Raji (cell line): ENCODE measurements around the gene SETBP1.

Experiments
- POLR2A ChIP-seq: IDR thresholded peaks from 2 replicates; pipeline ENCODE4 v1.6.1; 2011; ENCODE audit warnings: low read depth, low read length, control low read depth; ENCODE audit not compliant: insufficient read depth

SETBP1 gene

DNA sequence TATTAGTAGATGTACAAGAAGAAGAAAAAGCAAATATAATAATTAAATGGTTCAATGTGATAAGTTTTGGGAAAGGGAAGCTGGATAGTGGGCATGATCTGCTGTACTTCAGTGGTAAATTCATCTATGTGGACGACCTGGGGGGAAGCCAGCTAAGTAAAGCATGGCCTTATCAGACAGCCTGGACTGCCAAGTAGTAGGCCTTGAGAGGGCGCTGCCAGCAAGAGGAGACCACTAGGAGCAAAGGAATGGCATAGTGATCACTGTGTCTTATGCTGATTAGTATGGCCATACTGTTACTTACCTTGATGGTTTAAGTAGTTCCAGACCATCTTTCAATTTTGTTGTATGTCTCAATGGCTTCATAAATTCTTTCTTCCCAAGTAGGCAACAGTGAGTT lies 287.6 kb downstream of the SETBP1 start:
- TF ChIP-seq POLR2A = no peak

DNA sequence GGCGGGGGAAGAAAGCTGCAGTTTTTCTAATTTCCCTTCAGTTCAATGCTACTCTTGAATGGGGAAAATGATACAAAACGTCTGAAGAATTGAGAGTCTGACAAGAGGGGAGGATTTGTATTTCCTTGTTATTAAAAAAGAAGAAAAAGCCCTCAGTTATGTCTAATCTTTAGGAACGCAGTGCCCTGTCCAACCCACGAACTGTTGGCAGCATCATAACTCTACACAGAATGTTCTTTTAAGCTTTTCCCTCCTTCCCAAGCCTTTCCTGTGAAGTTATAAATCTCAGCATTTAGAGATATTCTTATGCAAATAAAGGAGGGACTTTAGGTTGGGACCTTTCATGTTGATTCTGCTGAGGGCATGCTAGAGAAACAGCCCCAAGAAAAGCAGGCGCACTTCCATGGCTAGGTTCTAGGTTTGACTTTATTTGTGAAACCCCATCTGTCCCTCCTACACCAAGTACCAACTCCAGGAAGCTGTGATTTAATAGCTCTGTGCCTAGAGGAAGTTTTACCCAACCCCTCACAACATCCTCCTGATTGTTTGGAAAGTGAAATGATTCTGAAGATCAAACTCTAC lies 288.6 kb downstream of the SETBP1 start:
- TF ChIP-seq POLR2A = no peak

DNA sequence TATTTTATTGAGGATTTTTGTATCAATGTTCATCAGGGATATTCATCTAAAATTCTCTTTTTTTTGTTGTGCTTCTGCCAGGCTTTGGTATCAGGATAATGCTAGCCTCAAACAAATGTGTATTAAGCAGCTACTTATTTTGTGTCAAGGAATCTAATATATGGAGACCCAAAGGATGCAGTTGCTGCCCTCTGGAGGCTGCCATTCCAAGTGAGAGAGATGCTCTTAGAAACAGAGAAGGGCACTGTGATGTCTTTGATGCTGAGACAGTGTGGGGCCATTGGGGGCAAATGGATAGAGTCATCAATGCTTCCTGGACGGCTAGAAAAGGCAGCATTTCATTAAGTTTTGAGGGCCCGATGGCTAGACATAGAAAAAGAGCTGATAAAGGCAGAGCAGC lies 292.6 kb downstream of the SETBP1 start:
- TF ChIP-seq POLR2A = no peak

DNA sequence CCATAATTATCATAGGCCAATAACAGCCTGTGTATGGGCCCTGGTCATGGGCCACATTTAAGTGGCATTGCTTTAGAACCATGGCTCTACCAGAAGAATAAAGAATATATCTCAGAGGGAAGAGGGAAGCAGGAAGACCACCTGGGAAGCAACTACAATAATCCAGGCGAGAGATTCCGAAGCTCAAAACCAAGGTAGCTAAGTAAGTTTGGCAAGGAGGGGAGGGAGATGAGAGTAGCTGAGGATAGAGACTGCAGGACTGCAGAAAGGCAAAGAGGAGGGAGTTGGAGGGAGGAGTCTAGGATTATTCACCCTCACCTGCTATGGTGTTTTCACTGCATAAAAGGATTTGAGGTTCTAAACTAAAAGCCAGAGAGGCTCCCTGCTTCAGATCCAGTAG lies 293.5 kb downstream of the SETBP1 start:
- TF ChIP-seq POLR2A = no peak

DNA sequence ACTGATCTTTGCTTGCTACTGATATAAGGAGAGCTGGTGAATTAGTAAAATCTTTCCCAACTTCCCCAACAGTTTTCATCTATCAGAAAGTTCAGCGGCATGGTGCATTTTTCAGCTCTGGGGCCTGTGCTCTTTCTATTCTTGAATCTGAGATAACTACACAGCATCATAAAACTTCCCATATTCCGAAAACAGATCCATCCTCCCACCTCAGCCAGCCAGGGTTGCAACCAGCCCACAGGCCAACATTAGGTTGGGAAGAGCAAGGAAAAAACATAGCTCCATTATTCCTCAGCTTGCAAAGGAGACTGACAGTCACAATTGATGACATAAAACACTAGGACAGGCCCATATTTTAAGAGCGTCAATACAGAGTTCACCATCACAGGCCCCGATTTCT lies 297.2 kb downstream of the SETBP1 start:
- no peak for TF ChIP-seq POLR2A

DNA sequence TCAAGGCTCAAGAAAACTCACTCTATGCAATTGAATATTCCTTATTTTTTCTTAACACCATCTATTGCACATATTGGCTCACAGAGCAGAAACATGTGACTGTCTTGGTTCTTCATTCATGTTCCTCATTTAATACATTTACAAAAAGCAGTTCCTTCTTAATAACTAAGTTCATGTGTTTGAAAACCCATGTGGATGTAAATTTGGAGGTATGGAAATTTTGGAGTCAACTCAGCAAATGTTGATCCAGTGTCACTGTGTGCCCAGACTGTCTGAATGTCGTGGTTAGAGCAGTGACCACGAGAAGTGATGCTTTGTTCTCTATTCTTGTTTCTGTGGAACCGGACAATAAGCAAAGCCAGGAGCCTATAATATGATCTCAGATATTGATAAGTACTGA lies 299.1 kb downstream of the SETBP1 start:
- no peak for TF ChIP-seq POLR2A

DNA sequence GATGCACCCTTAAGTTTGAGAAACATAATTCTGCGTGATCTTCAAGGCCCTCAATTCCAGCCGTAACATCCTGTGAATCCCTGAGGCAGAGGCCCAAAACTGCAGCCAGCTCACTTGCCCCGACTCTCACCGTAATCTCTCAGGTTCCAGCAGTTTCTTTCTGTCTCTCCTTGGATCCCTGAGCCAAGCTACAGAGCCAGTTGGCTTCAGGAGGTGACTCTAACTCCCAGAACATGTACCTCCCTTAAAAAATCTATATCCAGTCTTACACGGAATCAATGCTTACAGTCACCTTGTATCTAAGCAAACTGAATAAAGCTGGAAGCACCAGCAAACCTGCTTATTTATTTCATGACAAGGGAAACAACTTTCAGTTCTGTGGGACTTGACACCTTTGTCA lies 300.4 kb downstream of the SETBP1 start:
- TF ChIP-seq POLR2A = no peak

DNA sequence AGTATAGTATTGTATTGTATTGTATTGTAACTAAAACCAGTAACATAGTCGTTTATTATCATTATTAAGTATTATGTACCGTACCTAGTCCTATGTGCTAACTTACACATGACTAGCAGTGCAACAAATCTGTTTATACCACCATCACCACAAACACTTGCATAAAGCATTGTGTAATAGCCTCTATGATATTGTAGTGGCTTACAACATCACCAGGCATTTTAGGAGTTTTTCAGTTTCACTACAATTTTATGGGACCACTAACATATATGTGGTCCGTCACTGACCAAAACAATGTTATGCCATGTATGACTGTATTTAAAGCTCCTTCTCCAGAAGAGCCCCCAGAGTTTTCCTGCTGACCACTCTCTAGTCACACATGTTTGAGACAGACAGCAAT lies 306.2 kb downstream of the SETBP1 start:
- no peak for TF ChIP-seq POLR2A

DNA sequence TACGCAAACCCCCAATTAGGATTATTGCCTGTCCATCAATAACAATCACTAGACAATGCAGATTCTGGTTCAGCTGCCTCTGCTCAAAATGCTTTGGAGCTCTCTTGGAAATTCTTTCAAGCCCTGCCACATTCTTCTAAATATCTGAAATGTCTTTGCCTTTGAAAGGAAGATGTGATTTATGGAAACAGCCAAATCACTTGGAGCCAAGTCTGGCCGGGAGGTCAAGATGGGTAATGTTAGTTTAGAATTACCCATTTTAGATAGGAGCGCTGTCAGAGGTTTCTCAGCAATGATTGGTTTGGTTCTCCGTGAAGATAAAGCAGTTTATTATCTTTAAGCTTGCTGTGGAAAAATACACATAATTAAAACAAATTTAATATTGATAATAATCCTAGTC lies 306.7 kb downstream of the SETBP1 start:
- no peak for TF ChIP-seq POLR2A

DNA sequence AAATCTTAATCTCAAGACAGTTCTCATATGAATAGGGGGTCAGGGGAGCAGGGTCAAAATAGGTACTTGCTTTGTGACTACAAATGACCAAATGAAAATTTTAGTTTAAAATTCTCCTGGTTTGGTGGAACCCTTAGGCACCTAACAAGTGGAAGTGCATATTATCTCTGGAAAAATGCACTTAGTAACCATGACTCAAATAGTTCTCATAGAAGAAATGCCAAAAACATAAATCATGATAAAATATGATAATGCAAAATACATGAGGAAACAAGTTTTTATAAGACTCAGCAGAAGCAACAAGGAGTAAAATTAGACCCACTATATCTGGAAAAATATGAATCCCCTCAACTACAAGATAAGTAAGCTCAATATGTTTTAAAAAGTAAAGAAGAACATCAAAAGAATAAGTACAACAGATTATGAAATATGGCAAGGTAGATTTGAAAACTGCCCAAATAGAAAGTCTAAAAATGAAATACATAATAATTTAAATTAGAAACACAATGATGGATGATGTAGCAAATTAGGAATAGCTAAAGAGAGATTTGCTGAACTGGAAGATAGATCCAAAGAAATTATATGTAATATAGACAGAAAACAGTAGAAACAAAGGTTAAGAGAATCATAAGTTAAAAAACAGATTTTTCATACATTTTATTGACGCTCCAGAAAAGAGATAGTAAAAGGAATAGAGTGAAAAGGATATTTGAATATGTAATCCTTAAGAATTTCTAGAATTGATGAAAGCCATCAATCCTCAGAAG lies 308.3 kb downstream of the SETBP1 start:
- no peak for TF ChIP-seq POLR2A

DNA sequence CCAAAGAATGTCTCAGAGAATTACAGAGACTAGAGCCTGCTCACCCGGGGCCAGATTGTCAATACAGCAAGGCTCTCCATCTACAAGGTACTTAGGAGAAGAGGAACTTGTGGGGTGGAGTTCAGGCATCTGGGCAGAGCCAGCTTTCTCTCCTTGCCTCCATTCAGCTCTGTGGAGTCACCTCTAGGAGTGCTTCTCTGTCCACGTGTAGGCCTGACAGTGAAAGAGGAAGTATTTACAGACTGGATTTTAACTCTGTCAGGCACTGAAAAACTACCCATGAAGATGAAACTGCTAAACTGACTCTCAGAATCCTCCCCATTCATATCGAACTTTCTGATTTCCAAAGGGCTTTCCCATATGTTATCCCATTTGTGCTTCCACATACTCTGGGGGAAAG lies 315.6 kb downstream of the SETBP1 start:
- TF ChIP-seq POLR2A = no peak

DNA sequence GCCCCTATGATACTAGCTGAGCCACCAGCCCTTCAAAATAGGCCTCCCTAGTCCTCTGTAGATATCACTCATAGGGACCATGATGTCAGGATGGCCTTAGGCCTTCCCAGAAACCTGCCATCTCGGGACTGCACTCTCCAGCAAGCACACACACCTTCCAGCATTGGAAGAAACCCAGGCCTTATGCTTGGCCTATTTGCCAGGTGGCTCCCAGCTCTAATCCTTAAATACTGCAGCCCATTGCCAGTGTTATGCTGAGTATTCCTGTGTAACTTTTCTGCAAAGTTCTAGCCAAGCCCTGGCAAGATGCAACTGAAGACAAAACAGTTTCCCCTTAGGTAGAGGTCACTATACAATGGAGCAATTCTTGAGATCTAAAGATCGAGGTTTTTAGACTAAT lies 316.5 kb downstream of the SETBP1 start:
- TF ChIP-seq POLR2A = no peak

DNA sequence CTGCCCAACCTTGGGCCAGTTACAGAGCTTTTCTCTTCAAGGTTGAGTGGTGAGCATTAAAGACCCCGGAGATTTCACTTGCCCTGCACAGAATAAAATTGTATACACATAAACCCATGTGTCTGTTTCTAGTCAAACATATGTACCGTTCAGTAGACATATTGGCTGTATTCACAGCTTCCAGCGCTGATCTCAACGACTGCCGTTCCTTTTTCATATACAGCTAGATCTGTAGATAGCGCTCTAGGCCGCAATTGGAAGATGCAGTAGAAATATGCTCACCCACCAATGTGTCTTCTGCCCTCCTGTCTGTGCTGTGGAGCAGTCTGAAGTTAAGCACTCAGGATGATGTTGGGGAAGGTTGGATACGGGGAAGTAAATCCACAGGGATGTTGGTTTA lies 317.7 kb downstream of the SETBP1 start:
- no peak for TF ChIP-seq POLR2A

DNA sequence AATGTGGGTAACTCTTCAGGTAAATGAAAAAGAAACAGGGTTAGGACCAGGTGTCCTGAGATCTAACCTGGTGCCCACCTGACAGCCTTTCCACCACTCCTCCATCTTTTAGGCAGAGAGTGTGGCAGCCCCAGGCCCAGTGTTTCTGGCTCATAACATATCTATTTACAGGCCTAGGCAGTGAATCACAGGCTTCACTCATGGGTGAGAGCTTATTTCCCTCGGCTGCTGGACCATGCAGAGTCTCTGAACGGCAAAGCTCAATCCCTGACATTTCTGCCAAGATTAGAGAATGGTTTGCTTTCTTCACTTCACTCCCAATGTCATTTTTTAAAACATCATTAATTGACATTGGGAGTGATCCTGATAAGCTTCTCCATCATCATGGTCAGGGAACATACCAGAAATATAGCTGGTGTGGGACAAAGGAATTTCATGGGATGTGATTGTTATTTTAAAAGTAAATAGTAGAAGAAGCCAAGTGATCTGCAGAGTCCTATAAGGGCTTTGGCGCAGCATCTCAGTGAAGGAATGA lies 323.9 kb downstream of the SETBP1 start:
- TF ChIP-seq POLR2A = no peak

DNA sequence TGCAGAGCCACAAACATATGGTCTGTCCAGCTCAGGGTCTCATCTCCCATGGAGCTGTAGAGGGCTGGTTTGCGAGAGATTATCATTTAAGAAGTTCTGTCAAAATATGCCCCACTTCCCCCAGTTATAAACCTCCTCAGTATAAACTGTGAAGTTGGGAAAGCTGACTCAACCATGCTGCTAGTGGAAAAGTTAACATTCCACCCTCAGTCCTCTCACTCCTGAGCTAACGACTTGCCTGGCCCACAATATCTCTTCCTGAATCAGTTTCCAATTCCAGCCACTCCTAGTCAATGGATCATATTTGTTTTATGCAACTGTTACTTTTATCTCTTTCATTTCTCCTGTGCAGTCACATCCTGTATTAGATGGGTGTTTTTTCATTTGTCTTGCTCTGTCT lies 326.2 kb downstream of the SETBP1 start:
- TF ChIP-seq POLR2A = no peak

DNA sequence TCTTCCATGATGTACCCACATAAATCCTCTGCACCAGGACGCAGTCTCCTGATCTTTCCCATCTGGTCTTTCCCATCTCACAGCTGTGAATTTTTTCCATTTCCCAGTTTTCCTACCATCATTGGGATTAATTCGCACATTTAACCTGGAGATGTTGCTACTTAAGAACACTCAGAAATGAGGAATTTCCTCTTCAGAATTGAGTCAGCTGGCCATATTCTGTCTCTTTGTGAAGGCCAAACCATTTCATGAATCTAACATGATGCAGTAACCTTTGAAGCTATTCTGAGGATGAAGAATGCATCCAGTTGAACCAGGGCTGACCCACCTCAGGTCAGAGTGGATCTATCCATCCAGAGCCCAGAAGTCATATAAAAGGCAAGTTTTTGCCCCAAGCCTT lies 326.8 kb downstream of the SETBP1 start:
- TF ChIP-seq POLR2A = no peak
